BJ (cell line): ENCODE data around the gene THSD7B. TPM values are rescaled to one million over a fixed set of nuclear protein-coding genes. Genes with fewer than 3 reads are reported as not detected.

ENCODE experiments used
- CTCF ChIA-PET: fragments of 350-600 bp; formaldehyde crosslinking; extraction: SDS; loops from one replicate; lab custom pipeline; 2021; ENCODE audit warnings: antibody characterized with exemption, inconsistent platforms; lab: Yijun Ruan, JAX
- POLR2A ChIA-PET: fragments of 300-600 bp; sonication (Branson Sonifier 250); formaldehyde crosslinking; extraction: SDS; loops from one replicate; lab custom pipeline; 2021; ENCODE audit warnings: antibody characterized with exemption; lab: Charles Lee
- DNase-seq: peaks from one replicate; pipeline ENCODE4 v3.0.0-alpha.2; 2011; ENCODE audit warnings: low read depth
- H3K27me3 ChIP-seq: 2 replicates; pipeline ENCODE4 v1.6.0; 2011; ENCODE audit warnings: low read length; ENCODE audit not compliant: control insufficient read depth, insufficient read depth
- H3K36me3 ChIP-seq: 2 replicates; pipeline ENCODE4 v1.5.1; 2011; ENCODE audit warnings: low read length; ENCODE audit not compliant: control insufficient read depth, insufficient read depth
- H3K4me3 ChIP-seq: 2 replicates; pipeline ENCODE4 v1.5.1; 2011; ENCODE audit warnings: low read depth, mild to moderate bottlenecking, control low read depth, low read length
- polyA plus RNA-seq: library from polyadenylated mRNA; depleted of rRNA; stranded (reverse); fragments of >200 nt; gene quantifications from 2 replicates; pipeline ENCODE4 v1.2.3, GENCODE V29; 2011
- TF ChIP-seq, protein P1 (sequence below): IDR thresholded peaks from 2 replicates; pipeline ENCODE4 v1.5.1; 2011; ENCODE audit warnings: low read depth, mild to moderate bottlenecking, control low read depth, inconsistent platforms, low read length, moderate library complexity; ENCODE audit not compliant: insufficient read depth

Gene THSD7B
- polyA plus RNA-seq, 1 experiment: 0.13 TPM

DNA sequence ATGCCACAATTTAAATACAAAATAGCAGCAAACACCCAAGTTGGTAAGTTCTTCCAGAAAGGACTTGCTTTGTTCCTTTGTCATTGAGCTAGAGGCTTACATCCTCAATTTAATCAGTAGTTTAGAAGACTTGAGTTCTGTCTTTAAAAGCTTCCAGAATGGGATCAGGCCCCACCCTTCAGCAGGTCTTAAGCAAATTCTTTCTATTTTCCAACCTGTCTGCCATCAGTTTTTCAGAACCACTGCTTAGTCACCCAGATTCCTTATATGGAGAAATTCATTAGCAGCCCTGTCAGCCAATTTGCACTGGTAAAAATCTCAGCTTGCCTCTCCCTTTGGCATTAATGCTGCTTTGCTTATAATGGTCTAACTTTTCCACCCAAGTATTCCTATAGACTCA lies 935.3 kb downstream of the THSD7B start:
- no peak for DNase-seq
- ChIA-PET CTCF (no interaction called here), POLR2A (no interaction called here)
- no peak overlapping the region for H3K4me3 ChIP-seq
- TF ChIP-seq, protein P1, sequence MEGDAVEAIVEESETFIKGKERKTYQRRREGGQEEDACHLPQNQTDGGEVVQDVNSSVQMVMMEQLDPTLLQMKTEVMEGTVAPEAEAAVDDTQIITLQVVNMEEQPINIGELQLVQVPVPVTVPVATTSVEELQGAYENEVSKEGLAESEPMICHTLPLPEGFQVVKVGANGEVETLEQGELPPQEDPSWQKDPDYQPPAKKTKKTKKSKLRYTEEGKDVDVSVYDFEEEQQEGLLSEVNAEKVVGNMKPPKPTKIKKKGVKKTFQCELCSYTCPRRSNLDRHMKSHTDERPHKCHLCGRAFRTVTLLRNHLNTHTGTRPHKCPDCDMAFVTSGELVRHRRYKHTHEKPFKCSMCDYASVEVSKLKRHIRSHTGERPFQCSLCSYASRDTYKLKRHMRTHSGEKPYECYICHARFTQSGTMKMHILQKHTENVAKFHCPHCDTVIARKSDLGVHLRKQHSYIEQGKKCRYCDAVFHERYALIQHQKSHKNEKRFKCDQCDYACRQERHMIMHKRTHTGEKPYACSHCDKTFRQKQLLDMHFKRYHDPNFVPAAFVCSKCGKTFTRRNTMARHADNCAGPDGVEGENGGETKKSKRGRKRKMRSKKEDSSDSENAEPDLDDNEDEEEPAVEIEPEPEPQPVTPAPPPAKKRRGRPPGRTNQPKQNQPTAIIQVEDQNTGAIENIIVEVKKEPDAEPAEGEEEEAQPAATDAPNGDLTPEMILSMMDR: no peak
- H3K36me3 ChIP-seq: no peaks in the 10 kb centered on the region
- no peaks in the 10 kb centered on the region for H3K27me3 ChIP-seq

DNA sequence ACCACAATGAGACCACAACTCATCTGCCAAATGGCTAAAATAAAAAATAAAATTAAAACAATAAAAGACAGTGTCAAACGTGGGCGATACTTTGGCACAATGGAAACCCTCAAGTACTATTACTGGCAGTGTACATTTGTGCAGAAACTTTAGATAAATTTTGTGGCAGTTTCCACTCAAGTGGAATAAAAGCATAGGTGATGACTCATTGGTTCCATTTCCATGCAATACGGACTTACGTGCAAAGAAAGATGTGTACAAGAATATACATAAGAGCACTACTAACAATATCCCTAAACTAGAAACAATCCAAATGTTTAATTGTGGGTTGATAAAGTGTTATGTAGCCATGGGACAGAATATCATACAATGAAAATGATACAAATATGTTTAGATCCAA lies 940.0 kb downstream of the THSD7B start:
- POLR2A ChIA-PET: no interaction called here
- Histone ChIP-seq H3K4me3 (no peak overlapping the region), H3K27me3 (no peaks in the 10 kb centered on the region), H3K36me3 (no peaks in the 10 kb centered on the region)
- no peak for DNase-seq
- CTCF ChIA-PET: no interaction called here
- TF ChIP-seq, protein P1: no peak

DNA sequence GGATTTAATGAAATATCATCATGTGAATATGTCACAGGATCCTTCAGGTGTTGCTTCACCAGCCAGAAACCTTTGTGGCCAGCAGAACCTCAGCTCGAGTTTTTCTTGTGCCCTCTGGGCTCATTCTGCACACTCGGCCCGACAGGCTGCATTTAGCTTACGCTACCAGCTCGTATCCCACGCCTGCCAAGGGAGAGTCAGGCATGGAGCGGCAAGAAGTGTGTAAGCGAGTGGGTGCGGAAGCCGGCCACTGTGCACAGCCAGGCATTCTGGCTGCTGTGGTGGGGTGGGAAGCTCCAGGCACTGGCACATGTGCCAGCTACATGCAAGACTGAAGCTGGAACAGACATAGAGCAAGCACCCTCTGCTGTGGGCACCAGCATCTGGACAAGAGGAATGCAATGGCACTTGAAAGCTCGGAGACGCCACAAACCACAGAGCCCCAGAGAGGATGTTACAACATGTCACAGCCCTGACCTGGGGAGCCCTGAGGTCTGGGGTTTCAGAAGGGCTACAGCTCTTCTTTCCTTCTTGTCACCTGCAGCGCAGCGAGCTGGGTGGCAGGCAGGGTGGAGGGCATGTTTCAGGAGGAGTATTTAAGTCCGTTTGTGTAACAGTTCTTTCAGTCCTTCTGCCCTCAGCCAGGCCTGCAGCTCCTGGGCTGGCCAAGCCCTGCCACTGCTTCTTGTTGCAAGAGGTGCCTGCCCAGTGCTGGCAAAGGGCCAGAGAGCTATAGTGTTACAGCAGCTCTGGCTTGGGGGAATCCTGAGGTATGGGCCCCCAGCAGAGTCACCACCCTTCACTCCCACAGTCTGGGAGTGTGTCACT lies 941.7 kb downstream of the THSD7B start:
- Histone ChIP-seq H3K36me3 (no peaks in the 10 kb centered on the region), H3K4me3 (no peak overlapping the region), H3K27me3 (no peaks in the 10 kb centered on the region)
- TF ChIP-seq, protein P1: no peak
- DNase-seq: no peak
- ChIA-PET CTCF (no interaction called here), POLR2A (no interaction called here)

DNA sequence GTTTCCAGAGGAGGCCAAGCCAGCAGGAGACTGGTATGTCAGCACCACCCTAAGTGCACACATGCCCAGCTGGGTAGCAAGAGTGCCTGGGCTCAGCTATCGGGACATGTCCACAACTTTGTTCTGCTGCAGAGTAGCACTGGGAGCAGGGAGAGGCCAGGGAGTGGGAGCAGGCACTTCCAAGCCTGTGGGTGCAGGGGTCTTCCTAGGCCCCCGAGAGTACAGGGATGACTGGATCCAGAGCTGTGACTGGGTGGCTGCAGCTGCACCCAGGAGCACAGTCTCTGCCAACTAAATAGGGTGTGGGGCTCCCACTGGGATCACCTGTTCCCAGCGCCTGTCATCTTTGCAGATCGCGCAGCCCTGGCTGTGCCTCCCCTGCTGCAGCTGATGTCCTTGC lies 943.0 kb downstream of the THSD7B start:
- ChIA-PET POLR2A (no interaction called here), CTCF (no interaction called here)
- no peaks in the 10 kb centered on the region for H3K27me3 ChIP-seq
- H3K36me3 ChIP-seq: no peaks in the 10 kb centered on the region
- DNase-seq: no peak
- H3K4me3 ChIP-seq: no peak overlapping the region
- TF ChIP-seq, protein P1: no peak

DNA sequence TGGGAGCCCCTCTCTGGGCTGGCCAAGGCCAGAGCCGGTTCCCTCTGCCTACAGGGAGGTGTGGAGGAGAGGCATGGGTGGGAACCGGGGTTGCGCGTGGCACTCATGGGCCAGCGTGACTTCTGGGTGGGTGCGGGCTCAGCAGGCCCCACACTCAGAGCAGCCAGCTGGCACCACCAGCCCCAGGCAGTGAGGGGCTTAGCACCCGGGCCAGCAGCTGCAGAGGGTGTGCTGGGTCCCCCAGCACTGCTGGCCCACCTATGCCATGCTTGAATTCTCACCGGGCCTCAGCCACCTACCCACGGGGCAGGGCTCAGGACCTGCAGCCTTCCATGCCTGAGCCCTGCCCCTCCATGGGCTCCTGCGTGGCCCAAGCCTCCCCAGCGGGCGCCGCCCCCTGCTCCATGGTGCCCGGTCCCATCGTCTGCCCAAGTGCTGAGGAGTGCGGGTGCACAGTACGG lies 950.4 kb downstream of the THSD7B start:
- CTCF ChIA-PET: no interaction called here
- TF ChIP-seq, protein P1: no peak
- Histone ChIP-seq H3K4me3 (no peak overlapping the region), H3K27me3 (no peaks in the 10 kb centered on the region), H3K36me3 (no peaks in the 10 kb centered on the region)
- POLR2A ChIA-PET: no interaction called here
- no peak for DNase-seq
